SK-N-SH (cell line): ENCODE measurements around the gene CAVIN4. TPM values are rescaled to one million over a fixed set of nuclear protein-coding genes. Genes with fewer than 3 reads are reported as not detected.

Experiments used
- CTCF ChIA-PET: fragments of 300-600, 350-600 bp; formaldehyde crosslinking; extraction: SDS; loops from one replicate; lab custom pipeline; 2021; lab: Yijun Ruan, JAX
- POLR2A ChIA-PET: fragments of 350-600 bp; sonication (Branson Sonifier 250); formaldehyde crosslinking; extraction: SDS; loops from one replicate; lab custom pipeline; 2020; ENCODE audit warnings: antibody characterized with exemption, inconsistent platforms; lab: Yijun Ruan, JAX
- DNase-seq: peaks from one replicate; pipeline ENCODE4 v3.0.0; 2012
- H2AFZ ChIP-seq: fragments of 200-600 bp; sonication (generic); 2 replicates; pipeline ENCODE4 v1.8.1; 2016; ENCODE audit warnings: antibody characterized with exemption, mild to moderate bottlenecking, low read depth
- H3F3A ChIP-seq: fragments of 200-600 bp; sonication (generic); replicated peaks from 2 replicates; pipeline ENCODE3; 2016; ENCODE audit warnings: antibody characterized with exemption, mild to moderate bottlenecking; ENCODE audit not compliant: insufficient read depth
- H3K27ac ChIP-seq, 2 experiments: fragments of 200-500 bp in 1 of 2; fragments of 200-600 bp in 1 of 2; sonication (Bioruptor generic) in 1 of 2; sonication (generic), shearing (Covaris generic) in 1 of 2; 2 replicates each; pipeline versions ENCODE4 v1.5.1 to v1.6.1; 2014 to 2016; ENCODE audit warnings: low read depth in 2 of 2, inconsistent platforms in 1 of 2, low read length in 1 of 2, mild to moderate bottlenecking in 1 of 2, mixed read lengths in 1 of 2
- H3K27me3 ChIP-seq: fragments of 200-600 bp; sonication (generic), shearing (Covaris generic); 2 replicates; pipeline ENCODE4 v1.6.1; 2016; ENCODE audit warnings: mixed run types; ENCODE audit not compliant: insufficient read depth
- H3K36me3 ChIP-seq, 2 experiments: fragments of 200-500 bp in 1 of 2; fragments of 200-600 bp in 1 of 2; sonication (Bioruptor generic) in 1 of 2; sonication (generic) in 1 of 2; replicated peaks in 1 of 2; 2 replicates each; pipeline versions ENCODE3 to v1.5.1; 2014 to 2016; ENCODE audit warnings: low read length in 1 of 2, mild to moderate bottlenecking in 1 of 2; ENCODE audit not compliant: insufficient read depth in 2 of 2, control insufficient read depth in 1 of 2
- H3K4me1 ChIP-seq, 2 experiments: fragments of 200-500 bp in 1 of 2; fragments of 200-600 bp in 1 of 2; sonication (Bioruptor generic) in 1 of 2; sonication (generic), shearing (Covaris generic) in 1 of 2; 2 replicates each; pipeline versions ENCODE4 v1.5.1 to v1.6.1; 2014 to 2016; ENCODE audit warnings: low read depth in 1 of 2, low read length in 1 of 2, mixed run types in 1 of 2; ENCODE audit not compliant: insufficient read depth in 2 of 2, control insufficient read depth in 1 of 2
- H3K4me2 ChIP-seq: fragments of 200-600 bp; sonication (generic), shearing (Covaris generic); 2 replicates; pipeline ENCODE4 v1.6.1; 2017; ENCODE audit warnings: mixed run types
- H3K4me3 ChIP-seq, 2 experiments: fragments of 200-500 bp in 1 of 2; fragments of 200-600 bp in 1 of 2; sonication (Bioruptor generic) in 1 of 2; sonication (generic), shearing (Covaris generic) in 1 of 2; 2 replicates each; pipeline versions ENCODE4 v1.5.1 to v1.8.1; 2014 to 2016; ENCODE audit warnings: low read depth in 2 of 2, inconsistent platforms in 1 of 2, low read length in 1 of 2, mild to moderate bottlenecking in 1 of 2, mixed read lengths in 1 of 2, moderate library complexity in 1 of 2
- H3K79me2 ChIP-seq: fragments of 200-600 bp; sonication (generic); 2 replicates; pipeline ENCODE4 v1.8.1; 2017; ENCODE audit warnings: mild to moderate bottlenecking; ENCODE audit not compliant: insufficient read depth
- H3K9ac ChIP-seq: fragments of 200-600 bp; sonication (generic); 2 replicates; pipeline ENCODE4 v1.6.1; 2017; ENCODE audit warnings: mixed run types
- H3K9me2 ChIP-seq: fragments of 200-600 bp; sonication (generic); 2 replicates; pipeline ENCODE4 v1.6.1; 2017; ENCODE audit warnings: mixed run types
- H3K9me3 ChIP-seq: fragments of 200-600 bp; sonication (generic); 2 replicates; pipeline ENCODE4 v1.6.1; 2017; ENCODE audit warnings: mixed run types, mild to moderate bottlenecking, moderate library complexity
- H4K20me1 ChIP-seq: fragments of 200-600 bp; sonication (generic); 2 replicates; pipeline ENCODE4 v1.6.1; 2017; ENCODE audit warnings: mild to moderate bottlenecking, mixed run types; ENCODE audit not compliant: insufficient read depth
- ELF1 ChIP-seq: IDR thresholded peaks from 2 replicates; pipeline ENCODE4 v1.4.0; 2012
- EP300 ChIP-seq, 2 experiments: IDR thresholded peaks; 2 replicates each; pipeline versions ENCODE4 v1.4.0 to v1.6.1; 2012; ENCODE audit warnings: borderline replicate concordance in 1 of 2, low read depth in 1 of 2, low read length in 1 of 2
- EZH2phosphoT487 ChIP-seq: fragments of 200-600 bp; sonication (generic); IDR thresholded peaks from 2 replicates; pipeline ENCODE4 v1.6.1; 2017; ENCODE audit warnings: low read depth, mixed run types, mild to moderate bottlenecking, antibody characterized with exemption, moderate library complexity, borderline replicate concordance
- FOXJ3 ChIP-seq: sonication (generic); formaldehyde crosslinking; IDR thresholded peaks from 2 replicates; pipeline ENCODE4 v1.5.1; 2020; ENCODE audit warnings: mild to moderate bottlenecking, missing genetic modification reagents
- GABPA ChIP-seq: IDR thresholded peaks from 2 replicates; pipeline ENCODE4 v1.4.0; 2012; ENCODE audit warnings: low read depth, mild to moderate bottlenecking
- GATA2 ChIP-seq: sonication (generic); formaldehyde crosslinking; IDR thresholded peaks from 2 replicates; pipeline ENCODE4 v1.5.0; 2020; ENCODE audit warnings: mild to moderate bottlenecking, missing genetic modification reagents
- NFIC ChIP-seq: IDR thresholded peaks from 2 replicates; pipeline ENCODE4 v1.4.0; 2012; ENCODE audit warnings: borderline replicate concordance
- POLR2AphosphoS5 ChIP-seq: IDR thresholded peaks from 2 replicates; pipeline ENCODE4 v1.6.1; 2012; ENCODE audit warnings: low read depth, low read length
- RAD21 ChIP-seq: IDR thresholded peaks from 2 replicates; pipeline ENCODE4 v1.6.1; 2012; ENCODE audit warnings: mild to moderate bottlenecking, low read length
- RXRA ChIP-seq: IDR thresholded peaks from 2 replicates; pipeline ENCODE4 v1.4.0; 2012; ENCODE audit warnings: low read depth, mild to moderate bottlenecking, borderline replicate concordance
- SIN3A ChIP-seq: IDR thresholded peaks from 2 replicates; pipeline ENCODE4 v1.6.1; 2012; ENCODE audit warnings: low read depth, mild to moderate bottlenecking, low read length, moderate library complexity, borderline replicate concordance
- SMC3 ChIP-seq: IDR thresholded peaks from 2 replicates; pipeline ENCODE4 v1.6.1; 2012; ENCODE audit warnings: low read depth, low read length, improper control_type of control experiment
- TCF12 ChIP-seq: IDR thresholded peaks from 2 replicates; pipeline ENCODE4 v1.4.0; 2012
- USF1 ChIP-seq: IDR thresholded peaks from 2 replicates; pipeline ENCODE4 v1.4.0; 2012; ENCODE audit warnings: low read depth, borderline replicate concordance
- YY1 ChIP-seq: IDR thresholded peaks from 2 replicates; pipeline ENCODE4 v1.4.0; 2012; ENCODE audit warnings: low read depth, mild to moderate bottlenecking
- WGBS: methylation state at CpG from one replicate; pipeline ENCODE4 v1.1.6; 2017; ENCODE audit warnings: low lambda C conversion rate; 5-methylcytosine and 5-hydroxymethylcytosine counted together
- polyA plus RNA-seq, 3 experiments: library from polyadenylated mRNA; depleted of rRNA; stranded (reverse); fragments of >200 nt; gene quantifications; 2 replicates each; pipeline ENCODE4 v1.2.3, GENCODE V29; 2012
- TF ChIP-seq, protein P1 (sequence below): IDR thresholded peaks from 2 replicates; pipeline ENCODE4; 2012
- TF ChIP-seq, protein P2 (sequence below): IDR thresholded peaks from 2 replicates; pipeline ENCODE4 v1.4.0; 2012; ENCODE audit warnings: low read depth

Gene CAVIN4
- polyA plus RNA-seq, 1 of the 3 experiments (the other 2 are of a cell fraction), result 0.54 TPM

- CTCF ChIA-PET, result interaction anchor here (1.2 kb wide), 1 partner anchor 16 kb away, joined by 3 read pairs; no protein-coding TSS in a partner anchor
- no peak for DNase-seq
- POLR2A ChIA-PET, result no interaction called here
- H3K4me2 ChIP-seq, result no peak overlapping the region
- TF ChIP-seq, protein P1, sequence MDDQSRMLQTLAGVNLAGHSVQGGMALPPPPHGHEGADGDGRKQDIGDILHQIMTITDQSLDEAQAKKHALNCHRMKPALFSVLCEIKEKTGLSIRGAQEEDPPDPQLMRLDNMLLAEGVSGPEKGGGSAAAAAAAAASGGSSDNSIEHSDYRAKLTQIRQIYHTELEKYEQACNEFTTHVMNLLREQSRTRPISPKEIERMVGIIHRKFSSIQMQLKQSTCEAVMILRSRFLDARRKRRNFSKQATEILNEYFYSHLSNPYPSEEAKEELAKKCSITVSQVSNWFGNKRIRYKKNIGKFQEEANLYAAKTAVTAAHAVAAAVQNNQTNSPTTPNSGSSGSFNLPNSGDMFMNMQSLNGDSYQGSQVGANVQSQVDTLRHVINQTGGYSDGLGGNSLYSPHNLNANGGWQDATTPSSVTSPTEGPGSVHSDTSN, result no peak
- TF ChIP-seq TCF12 (no peak), USF1 (no peak), ELF1 (no peak), POLR2AphosphoS5 (no peak), SIN3A (no peak)
- TF ChIP-seq, protein P2, sequence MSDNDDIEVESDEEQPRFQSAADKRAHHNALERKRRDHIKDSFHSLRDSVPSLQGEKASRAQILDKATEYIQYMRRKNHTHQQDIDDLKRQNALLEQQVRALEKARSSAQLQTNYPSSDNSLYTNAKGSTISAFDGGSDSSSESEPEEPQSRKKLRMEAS, result no peak
- no peak overlapping the region for H3K4me3 ChIP-seq
- peaks cover 0 to 7% of the 10 kb centered on the region in 2 experiments; a peak in 1 of 4 replicates for H3K4me1 ChIP-seq
- no peaks in the 10 kb centered on the region for H3K9me3 ChIP-seq
- H3K36me3 ChIP-seq, result peaks cover 9% of the 10 kb centered on the region in 2 experiments
- no peak overlapping the region for H3K9ac ChIP-seq
- no peaks in the 10 kb centered on the region for H3K27me3 ChIP-seq
- no peak overlapping the region for H3K27ac ChIP-seq
- H2AFZ ChIP-seq, result no peak overlapping the region
- no peaks in the 10 kb centered on the region for H3K79me2 ChIP-seq
- no peaks in the 10 kb centered on the region for H4K20me1 ChIP-seq
- H3K9me2 ChIP-seq, result no peaks in the 10 kb centered on the region
- WGBS, result 93% methylated on average over 2 of the region's 2 CpGs
- H3F3A ChIP-seq, result no peaks in the 10 kb centered on the region
Measured at GRCh38 chr9:100579665-100580064, 1.8 kb downstream of the CAVIN4 start.

DNA sequence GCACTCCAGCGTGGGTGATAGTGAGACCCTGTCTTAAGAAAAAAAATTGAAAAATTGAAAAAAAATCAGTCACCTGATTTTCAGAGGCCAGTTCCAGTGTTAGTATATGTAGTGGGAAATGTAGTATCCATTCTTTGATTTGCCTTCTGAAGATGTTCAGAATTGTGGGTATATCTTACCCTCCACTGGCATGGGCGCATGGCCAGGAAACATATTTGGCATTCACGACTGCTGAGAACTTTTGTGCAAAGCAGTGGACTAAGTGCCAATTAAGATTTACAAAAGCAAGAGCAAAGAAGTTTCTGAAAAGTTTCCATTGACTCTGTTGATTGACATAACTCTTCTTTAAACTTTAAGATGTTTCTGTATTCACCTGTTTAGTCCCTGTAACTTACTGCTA lies 2.4 kb downstream of the CAVIN4 start:
- Histone ChIP-seq H3K4me3 (no peak overlapping the region), H3K9ac (no peak overlapping the region), H3K9me3 (no peaks in the 10 kb centered on the region), H3K27me3 (no peaks in the 10 kb centered on the region), H3K4me1 (peaks cover 0 to 7% of the 10 kb centered on the region in 2 experiments; a peak in 1 of 4 replicates), H3K27ac (no peak overlapping the region), H4K20me1 (no peaks in the 10 kb centered on the region), H3K79me2 (no peaks in the 10 kb centered on the region), H3K4me2 (no peak overlapping the region), H2AFZ (no peak overlapping the region), H3K36me3 (peaks cover 6 to 9% of the 10 kb centered on the region in 2 experiments), H3F3A (no peaks in the 10 kb centered on the region), H3K9me2 (no peaks in the 10 kb centered on the region)
- ChIA-PET POLR2A (no interaction called here), CTCF (no interaction called here)
- no peak for TF ChIP-seq SMC3
- TF ChIP-seq RXRA, result no peak
- no peak for TF ChIP-seq FOXJ3 (CRISPR knock-in tag)
- TF ChIP-seq GATA2 (CRISPR knock-in tag), result no peak
- TF ChIP-seq, protein P1, result no peak
- no peak for TF ChIP-seq TCF12
- TF ChIP-seq RAD21, result no peak
- no peak for TF ChIP-seq EP300 (IDR thresholded peaks at IDR 0.05; ENCODE audit: borderline replicate concordance in 1 of 2, low read depth in 1 of 2, low read length in 1 of 2)
- no peak for TF ChIP-seq EZH2phosphoT487
- TF ChIP-seq YY1, result no peak
- no peak for TF ChIP-seq POLR2AphosphoS5
- no peak for TF ChIP-seq GABPA
- TF ChIP-seq NFIC, result no peak
- WGBS, result 79% methylated on average over 3 of the region's 3 CpGs
- no peak for DNase-seq
